ENCODE results near the gene KIF26B.
A peak's percentile ranks its signal among the peaks of the same experiment; 100 is the strongest.

Gene KIF26B

DNA sequence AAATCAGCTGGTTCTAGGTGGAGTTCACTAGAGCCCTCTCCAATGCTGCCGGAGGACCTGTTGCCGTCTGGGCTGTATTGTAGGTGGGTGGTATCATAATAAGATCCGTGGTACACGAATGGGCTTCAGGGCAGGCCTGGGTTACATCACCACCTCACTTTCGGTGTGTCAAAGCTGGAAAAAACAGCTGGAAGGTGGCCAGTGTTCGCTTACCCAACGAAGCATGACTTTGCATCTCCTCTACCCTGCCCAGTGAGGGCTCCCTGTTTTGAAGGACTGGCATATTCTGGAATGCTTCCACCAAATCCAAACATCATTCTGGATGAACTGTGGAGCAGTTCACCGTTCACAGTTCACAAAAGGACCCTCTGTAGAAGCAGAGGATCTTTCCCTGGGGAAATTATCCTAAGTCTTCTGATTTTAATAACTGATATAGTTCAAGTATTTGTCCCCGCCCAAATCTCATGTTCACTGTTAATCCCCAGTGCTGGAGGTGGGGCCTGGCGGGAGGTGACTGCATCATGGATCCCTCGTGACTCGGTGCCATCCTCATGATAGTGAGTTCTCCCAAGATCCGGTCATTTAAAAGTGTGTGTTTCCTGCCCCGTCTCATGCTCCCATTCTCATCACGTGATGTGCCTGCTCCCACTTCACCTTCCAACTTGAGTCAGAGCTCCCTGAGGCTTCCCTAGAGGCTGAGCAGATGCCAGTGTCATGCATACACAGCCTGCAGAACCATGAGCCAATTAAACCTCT lies 429.0 kb downstream of the KIF26B start:
- no peak for DNase-seq (ENCODE audit: insufficient read length, low spot score)
- no peak for FAIRE-seq
- TF ChIP-seq POLR2A (IDR thresholded peaks at IDR 0.05; ENCODE audit: low read depth, low read length): no peak

DNA sequence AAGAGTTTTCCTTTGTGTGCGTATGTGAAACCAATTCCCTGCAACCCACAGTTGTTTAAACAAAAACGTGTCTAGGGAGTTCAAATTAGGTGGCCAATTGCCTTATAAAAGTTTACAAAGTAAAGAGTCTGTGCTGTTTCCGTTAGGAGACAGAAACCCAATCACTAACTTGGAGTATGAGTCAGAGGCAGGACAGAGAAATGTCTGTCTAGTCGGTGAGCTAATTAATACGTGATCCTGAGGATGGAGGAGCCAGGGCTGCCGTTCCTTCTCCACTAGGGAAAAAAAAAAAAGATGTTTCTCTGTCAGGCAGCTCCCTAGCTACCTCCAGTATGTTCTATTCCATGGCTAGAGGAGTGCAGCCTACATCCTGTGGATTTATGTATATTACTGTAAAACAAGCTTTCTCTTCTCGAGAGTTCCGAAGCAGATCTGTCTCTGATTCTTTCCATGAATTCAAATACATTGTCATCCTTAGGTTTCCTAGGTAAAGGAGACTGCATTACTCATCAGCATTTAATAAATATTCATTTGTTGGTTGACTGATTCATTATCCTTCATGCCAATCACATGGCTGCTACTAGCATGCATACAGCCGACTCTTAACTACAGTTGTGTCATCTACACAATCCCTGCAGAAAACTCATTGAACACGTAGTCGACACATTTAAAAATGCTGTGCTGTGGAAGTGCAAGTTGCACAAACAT lies 430.6 kb downstream of the KIF26B start:
- peak; percentile 52 for DNase-seq (ENCODE audit: insufficient read length, low spot score)
- FAIRE-seq: no peak
- TF ChIP-seq POLR2A (IDR thresholded peaks at IDR 0.05; ENCODE audit: low read depth, low read length): no peak

DNA sequence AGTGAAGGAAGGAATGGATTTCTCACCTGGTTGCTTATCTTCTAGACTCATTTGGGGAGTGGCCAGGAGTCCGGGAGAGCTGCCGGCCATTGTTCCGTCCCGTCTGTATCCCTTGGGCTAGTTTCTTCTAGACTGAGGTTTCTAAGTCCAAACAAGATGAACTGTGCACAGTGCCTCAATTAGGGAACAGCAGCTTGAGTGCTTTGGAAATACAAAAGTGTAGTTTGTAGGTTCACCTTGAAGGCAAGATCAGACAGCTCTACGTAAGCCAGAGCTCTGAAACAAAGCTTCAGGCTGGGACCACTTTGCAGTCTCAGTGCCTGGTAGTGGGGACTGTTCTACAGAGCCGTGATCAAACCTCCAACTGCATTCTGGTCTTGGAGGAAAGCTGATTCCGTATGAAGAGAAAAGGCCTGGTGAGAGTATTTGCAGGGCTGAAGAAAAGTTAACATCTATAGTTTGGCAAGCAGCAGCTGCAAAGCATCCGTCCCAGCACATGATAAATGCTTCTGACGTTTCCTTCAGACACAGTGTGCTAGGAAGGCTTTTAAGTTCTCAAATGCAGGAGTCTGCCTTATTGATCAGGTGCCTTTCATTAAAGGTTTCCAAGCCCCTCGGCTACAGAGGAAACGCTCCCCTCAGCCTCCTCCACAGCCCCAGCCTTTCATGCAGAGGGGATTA lies 432.8 kb downstream of the KIF26B start:
- TF ChIP-seq POLR2A (IDR thresholded peaks at IDR 0.05; ENCODE audit: low read depth, low read length): no peak

DNA sequence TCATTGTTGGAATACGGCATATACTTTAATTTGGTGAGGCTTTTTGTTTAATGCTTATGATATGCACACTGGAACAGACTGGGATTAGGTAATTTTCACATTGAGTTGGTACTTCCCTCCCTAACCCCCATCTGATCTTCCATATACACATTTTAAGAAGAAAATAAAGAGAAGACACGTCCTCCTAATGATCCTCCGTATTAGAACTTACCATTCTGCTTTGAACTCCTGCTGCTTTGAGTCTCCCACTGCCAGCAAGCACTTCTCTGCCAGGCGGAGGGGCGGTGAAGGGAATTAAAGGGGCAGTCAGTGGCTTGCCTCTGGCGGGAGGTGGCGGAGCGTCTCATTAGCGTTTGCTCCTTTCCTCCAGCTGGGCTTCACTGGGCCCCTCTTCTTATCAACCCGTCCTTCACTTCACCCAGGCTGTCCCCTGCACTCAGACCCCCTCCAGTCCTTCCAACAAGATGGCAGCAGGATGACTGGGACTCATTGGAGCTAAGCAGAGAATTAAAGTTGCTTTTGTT lies 433.4 kb downstream of the KIF26B start:
- TF ChIP-seq POLR2A (IDR thresholded peaks at IDR 0.05; ENCODE audit: low read depth, low read length): no peak
- no peak for FAIRE-seq
- no peak for DNase-seq (ENCODE audit: insufficient read length, low spot score)

More for the DNA sequence above, 432.8 kb downstream of the KIF26B start:
- DNase-seq (ENCODE audit: insufficient read length, low spot score): no peak
- no peak for FAIRE-seq

DNA sequence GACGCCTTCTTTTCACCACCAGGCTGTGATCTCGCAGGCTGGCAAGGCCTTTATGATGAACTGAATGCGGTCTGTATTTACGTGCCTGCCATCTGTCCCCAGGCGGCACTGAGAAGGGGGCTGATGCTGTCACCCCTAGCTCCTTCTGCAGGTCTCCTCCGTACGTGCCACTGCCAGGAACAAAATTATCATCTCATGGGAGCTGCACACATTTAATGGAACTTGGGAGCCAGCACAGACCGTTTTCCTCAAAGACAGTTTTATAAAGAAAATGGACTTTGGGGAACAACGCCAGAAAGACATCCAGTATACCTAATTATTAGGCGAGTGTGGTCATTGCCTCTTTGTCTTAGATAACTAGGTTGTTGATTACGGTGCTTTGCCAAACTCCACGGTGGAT lies 434.5 kb downstream of the KIF26B start:
- no peak for TF ChIP-seq POLR2A (IDR thresholded peaks at IDR 0.05; ENCODE audit: low read depth, low read length)
- FAIRE-seq (no peak), DNase-seq (ENCODE audit: insufficient read length, low spot score) (no peak)

DNA sequence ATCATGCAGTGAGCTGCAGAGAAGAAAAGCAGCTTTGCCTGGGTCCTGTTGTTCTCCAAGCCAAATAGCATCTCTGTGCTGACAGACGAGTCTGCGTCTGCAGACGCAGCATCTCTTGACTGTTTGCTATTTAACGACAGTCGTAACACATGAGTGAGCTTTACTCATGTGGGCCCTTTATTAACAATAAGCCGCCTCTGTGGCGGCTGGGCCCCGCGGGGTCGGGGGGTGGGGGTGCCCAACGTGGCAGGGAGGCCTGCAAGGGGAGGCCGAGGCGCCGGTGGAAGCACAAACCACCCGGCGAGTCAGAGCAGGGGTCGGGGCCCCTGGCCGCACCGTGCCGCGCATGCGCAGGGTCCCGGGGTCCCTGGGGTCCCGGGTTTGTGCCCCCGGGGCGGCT lies 435.1 kb downstream of the KIF26B start:
- TF ChIP-seq POLR2A (IDR thresholded peaks at IDR 0.05; ENCODE audit: low read depth, low read length): no peak
- FAIRE-seq (no peak), DNase-seq (ENCODE audit: insufficient read length, low spot score) (no peak)

DNA sequence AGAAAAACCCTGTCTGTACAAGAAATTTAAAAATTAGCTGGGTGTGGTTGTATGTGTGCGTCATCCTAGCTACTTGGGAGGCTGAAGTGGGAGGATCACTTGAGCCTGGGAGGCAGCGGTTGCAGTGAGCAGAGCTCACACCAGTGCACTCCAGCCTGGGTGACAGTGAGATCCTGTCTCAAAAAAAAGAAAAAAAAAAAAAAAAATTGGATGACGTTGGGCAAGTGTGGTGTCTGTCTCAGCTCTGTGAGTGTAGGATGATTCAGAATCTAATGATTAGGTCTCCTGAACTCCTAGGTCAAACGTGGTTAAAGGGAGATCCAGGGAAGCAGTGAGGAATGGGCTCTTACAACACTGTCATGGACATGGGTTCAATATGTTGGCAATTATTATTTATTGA lies 435.9 kb downstream of the KIF26B start:
- TF ChIP-seq POLR2A (IDR thresholded peaks at IDR 0.05; ENCODE audit: low read depth, low read length): no peak
- FAIRE-seq: no peak
- DNase-seq (ENCODE audit: insufficient read length, low spot score): no peak

DNA sequence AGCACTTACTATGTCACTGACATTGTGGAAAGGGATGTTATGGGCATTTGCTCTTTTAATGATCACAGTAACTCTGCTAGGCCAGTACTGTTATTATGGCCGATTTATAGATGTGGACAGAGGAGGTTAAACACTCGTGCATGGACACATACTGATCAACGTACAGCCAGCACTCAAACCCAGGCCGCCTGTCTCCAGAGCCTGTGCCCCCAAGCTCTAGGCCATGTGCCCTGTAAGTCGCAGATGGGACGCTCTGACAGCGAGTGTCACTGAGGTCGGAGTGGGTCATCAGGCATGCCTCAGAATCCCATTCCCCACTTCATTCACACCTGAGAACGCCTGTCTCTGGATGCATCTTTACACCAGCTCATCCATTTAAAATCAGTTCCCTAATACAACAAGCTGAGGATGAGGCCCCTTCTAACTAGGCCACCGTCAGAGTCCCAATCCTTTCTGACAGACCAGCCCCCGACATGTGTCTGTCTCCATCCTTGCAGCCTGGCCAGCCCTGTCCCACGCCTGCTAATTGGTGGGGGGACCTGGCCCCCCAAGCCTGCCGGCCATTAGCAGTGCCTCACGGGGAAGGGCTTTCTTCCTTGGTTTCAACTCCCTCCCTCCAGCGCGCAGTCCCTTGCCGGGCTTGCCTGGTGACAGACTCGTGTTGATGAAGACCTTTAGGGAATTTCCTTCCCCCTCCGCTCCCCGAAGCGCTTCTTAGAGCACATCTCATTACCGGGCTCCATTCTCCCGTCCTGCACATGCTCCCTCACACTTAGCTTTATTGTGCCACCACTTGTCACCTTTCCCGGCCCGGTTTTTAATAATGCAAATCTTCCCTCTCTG lies 436.8 kb downstream of the KIF26B start:
- no peak for TF ChIP-seq POLR2A (IDR thresholded peaks at IDR 0.05; ENCODE audit: low read depth, low read length)
- DNase-seq (ENCODE audit: insufficient read length, low spot score) (no peak), FAIRE-seq (no peak)

DNA sequence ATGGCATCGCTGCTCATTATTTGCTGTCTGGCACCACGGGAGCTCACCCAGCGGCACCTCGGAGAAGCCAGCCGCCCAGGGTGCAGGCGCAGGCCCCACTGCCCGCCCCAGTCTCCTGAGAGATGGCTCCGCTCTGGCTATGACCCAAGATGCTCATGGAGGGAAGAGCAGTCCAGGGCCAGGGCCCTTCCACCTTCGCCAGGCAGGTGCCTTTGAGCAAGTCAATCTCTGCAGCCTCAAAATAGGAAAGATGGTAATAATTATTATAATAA lies 437.3 kb downstream of the KIF26B start:
- no peak for TF ChIP-seq POLR2A (IDR thresholded peaks at IDR 0.05; ENCODE audit: low read depth, low read length)
- FAIRE-seq (no peak), DNase-seq (ENCODE audit: insufficient read length, low spot score) (no peak)

DNA sequence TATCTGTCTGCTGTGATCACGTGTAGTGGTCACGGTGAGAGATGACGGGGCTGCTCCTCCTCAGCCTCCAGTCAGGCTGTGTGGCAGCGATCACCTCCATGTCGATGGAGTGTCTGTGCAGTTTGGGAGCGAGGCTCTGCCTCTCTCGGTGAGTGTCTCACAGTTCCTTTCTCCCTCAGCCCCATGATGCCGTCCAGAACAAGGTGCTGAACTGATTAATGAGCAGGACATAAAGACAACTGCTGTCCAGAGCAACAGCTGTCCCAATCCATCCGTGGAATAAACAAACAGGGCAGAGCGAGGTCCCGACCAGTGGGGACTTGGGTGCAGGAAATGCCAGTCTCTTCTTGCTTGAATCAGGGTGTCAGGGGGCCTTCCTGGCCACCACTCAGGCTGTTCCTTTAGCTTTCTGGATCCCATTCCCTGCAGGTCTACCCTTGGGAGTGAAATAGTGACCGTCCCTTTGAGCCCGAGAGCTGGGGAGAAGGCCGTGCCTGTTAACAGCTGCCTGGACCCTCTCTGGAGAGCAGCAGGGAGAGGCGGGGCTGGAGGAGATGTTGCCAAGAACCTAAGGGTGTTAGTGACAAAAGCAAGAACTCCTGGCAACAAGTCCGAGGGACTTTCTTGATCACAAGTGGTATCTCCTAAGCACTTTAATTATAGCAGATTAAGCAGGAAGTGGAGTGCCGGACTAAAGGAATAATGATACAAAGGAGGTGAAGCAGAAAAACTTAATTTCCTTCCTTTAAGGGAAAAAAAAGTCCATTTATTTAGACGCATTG lies 443.9 kb downstream of the KIF26B start:
- no peak for DNase-seq (ENCODE audit: insufficient read length, low spot score)
- no peak for TF ChIP-seq POLR2A (IDR thresholded peaks at IDR 0.05; ENCODE audit: low read depth, low read length)
- no peak for FAIRE-seq

DNA sequence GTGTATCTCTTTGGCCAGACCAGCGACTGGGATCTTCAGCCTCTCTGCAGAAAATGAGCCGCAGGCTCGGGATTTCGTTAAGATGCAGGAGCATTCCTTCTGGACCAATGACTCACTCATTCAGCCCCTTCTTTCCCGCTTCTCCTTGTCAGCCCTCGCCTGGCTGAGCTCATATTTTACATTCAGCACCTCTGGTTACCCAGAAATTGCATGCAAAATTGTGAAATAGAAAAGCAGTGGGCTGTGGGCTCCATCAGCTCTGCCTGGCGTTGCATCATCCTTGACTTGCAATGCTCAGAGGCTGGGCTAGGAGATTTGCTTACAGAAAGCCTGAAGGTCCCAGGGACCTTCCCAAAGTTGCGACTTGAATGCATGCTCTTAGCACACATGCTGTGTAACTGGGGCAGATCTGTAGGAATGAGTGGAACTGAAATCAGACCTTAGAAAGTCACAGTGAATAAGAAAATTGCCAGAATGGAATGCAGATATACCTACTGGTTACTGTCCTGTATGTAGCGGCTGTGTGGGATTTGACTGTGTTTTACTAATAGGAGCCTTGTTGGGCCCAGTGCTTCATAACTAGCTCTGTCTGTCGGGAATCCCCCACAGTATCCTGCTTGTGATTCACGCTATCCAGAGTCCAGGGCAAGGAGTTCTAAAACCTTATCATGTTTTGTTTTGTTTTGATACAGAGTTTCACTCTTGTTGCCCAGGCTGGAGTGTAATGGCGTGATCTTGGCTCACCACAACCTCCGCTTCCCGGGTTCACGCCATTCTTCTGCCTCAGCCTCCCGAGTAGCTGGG lies 444.8 kb downstream of the KIF26B start:
- FAIRE-seq: no peak
- no peak for TF ChIP-seq POLR2A (IDR thresholded peaks at IDR 0.05; ENCODE audit: low read depth, low read length)
- no peak for DNase-seq (ENCODE audit: insufficient read length, low spot score)

DNA sequence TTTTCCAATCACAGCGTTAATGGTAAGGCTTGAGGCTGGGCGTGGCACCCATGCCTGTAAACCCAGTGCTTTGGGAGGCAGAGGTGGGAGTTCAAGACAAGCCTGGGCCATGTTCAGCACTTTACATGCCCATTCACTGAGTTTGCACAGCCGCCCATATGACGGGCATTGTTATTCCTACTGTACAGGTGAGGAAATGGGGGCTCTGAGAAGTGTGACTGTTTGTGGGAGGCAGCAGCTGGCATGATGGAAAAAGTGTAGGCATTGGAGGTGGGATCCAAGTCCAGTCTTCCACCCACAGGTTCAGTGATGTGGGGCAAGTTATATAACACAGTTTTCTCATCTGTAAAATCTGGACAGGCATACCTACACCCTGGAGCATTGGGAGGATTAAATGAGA lies 445.9 kb downstream of the KIF26B start:
- TF ChIP-seq POLR2A (IDR thresholded peaks at IDR 0.05; ENCODE audit: low read depth, low read length): no peak
- DNase-seq (ENCODE audit: insufficient read length, low spot score) (no peak), FAIRE-seq (no peak)
